Prostate gland (tissue), 2 donors: ENCODE data around the gene NCAM1.

ENCODE experiments used
- CTCF ChIP-seq, 4 experiments: fragments of 200-600 bp in 2 of 4; fragments of 450-650 bp in 2 of 4; sonication (generic) in 2 of 4; IDR thresholded peaks; 1 replicate in 3 of 4; 2 replicates in 1 of 4; pipeline ENCODE4 v1.5.1; 2016 to 2019; ENCODE audit warnings: antibody characterized with exemption in 4 of 4, mild to moderate bottlenecking in 2 of 4, moderate library complexity in 2 of 4
- POLR2A ChIP-seq: fragments of 450-650 bp; IDR thresholded peaks from one replicate; pipeline ENCODE4 v1.6.1; 2016; ENCODE audit warnings: antibody characterized with exemption, mild to moderate bottlenecking
- POLR2AphosphoS5 ChIP-seq: sonication (generic); formaldehyde crosslinking; IDR thresholded peaks from one replicate; pipeline ENCODE4 v1.6.1; 2017; ENCODE audit warnings: antibody characterized with exemption

- TF ChIP-seq CTCF (IDR thresholded peaks at IDR 0.05) = no peak
- TF ChIP-seq POLR2A = no peak
- TF ChIP-seq POLR2AphosphoS5 = no peak
Observed at GRCh38 chr11:113262594-113262993, 301.4 kb downstream of the NCAM1 start.
